Hepatocyte (in vitro differentiated cells): ENCODE data around the gene CRTAC1.

Experiments used
- CTCF ChIP-seq: fragments of 200-600 bp; sonication (generic); IDR thresholded peaks from 2 replicates; pipeline ENCODE4 v1.5.1; 2016; ENCODE audit warnings: antibody characterized with exemption, mild to moderate bottlenecking; ENCODE audit not compliant: poor library complexity
- EZH2 ChIP-seq: fragments of 200-600 bp; sonication (generic); IDR thresholded peaks from 2 replicates; pipeline ENCODE4 v1.6.1; 2016; ENCODE audit warnings: antibody characterized with exemption, mild to moderate bottlenecking, borderline replicate concordance
- EZH2phosphoT487 ChIP-seq: fragments of 200-600 bp; sonication (generic); IDR thresholded peaks from one replicate; pipeline ENCODE4 v1.6.1; 2018; ENCODE audit warnings: antibody characterized with exemption, mild to moderate bottlenecking, low read depth, moderate library complexity; ENCODE audit not compliant: unreplicated experiment, severe bottlenecking

- TF ChIP-seq CTCF = no peak
- TF ChIP-seq EZH2 = no peak
- TF ChIP-seq EZH2phosphoT487 = no peak
Observed at GRCh38 chr10:97843281-97843671, 187.1 kb downstream of the CRTAC1 start.
